MCF 10A (cell line): ENCODE results near the gene PDE9A. TPM values are rescaled to one million over a fixed set of nuclear protein-coding genes. Genes with fewer than 3 reads are reported as not detected.

Experiments
- BruUV-seq: library from RNA; stranded (reverse); fragments of 400-500 nt; replicated peaks from 2 replicates; lab custom pipeline; 2021; lab: Mats Ljungman, UMichigan
- CTCF ChIA-PET: fragments of 300-600 bp; sonication (Branson Sonifier 250); formaldehyde crosslinking; extraction: SDS; loops from one replicate; lab custom pipeline; 2021; ENCODE audit warnings: antibody characterized with exemption, inconsistent platforms; lab: Yijun Ruan, JAX
- POLR2A ChIA-PET: fragments of 300-600, 350-650 bp; sonication (Branson Sonifier 250); formaldehyde crosslinking; extraction: SDS; loops from one replicate; lab custom pipeline; 2020; ENCODE audit warnings: antibody characterized with exemption, inconsistent platforms; lab: Yijun Ruan, JAX
- DNase-seq: peaks from one replicate; pipeline ENCODE4 v3.0.0-alpha.2; 2018; ENCODE audit not compliant: unreplicated experiment
- H3K27ac Mint-ChIP-seq: one replicate; pipeline ENCODE4 v1.8.0; 2022; ENCODE audit warnings: mild to moderate bottlenecking, low read depth, mixed read lengths; ENCODE audit not compliant: unreplicated experiment
- H3K27me3 Mint-ChIP-seq: one replicate; pipeline ENCODE4 v1.8.0; 2022; ENCODE audit warnings: mixed read lengths; ENCODE audit not compliant: insufficient read depth, unreplicated experiment
- H3K36me3 Mint-ChIP-seq: one replicate; pipeline ENCODE4 v1.8.0; 2022; ENCODE audit warnings: mild to moderate bottlenecking, moderate library complexity, mixed read lengths; ENCODE audit not compliant: insufficient read depth, unreplicated experiment
- H3K4me1 Mint-ChIP-seq: one replicate; pipeline ENCODE4 v1.8.0; 2022; ENCODE audit warnings: mixed read lengths; ENCODE audit not compliant: insufficient read depth, unreplicated experiment
- H3K4me3 Mint-ChIP-seq: one replicate; pipeline ENCODE4 v1.8.0; 2022; ENCODE audit warnings: mild to moderate bottlenecking, moderate library complexity, mixed read lengths; ENCODE audit not compliant: unreplicated experiment
- H3K9me3 Mint-ChIP-seq: one replicate; pipeline ENCODE4 v1.8.0; 2022; ENCODE audit warnings: mixed read lengths; ENCODE audit not compliant: unreplicated experiment
- intact Hi-C: fragments of 100-400 bp; cut with micrococcal nuclease; formaldehyde crosslinking; loops from 2 replicates; pipeline ENCODE4 v1.14.1; 2022
- total RNA-seq: library from RNA; stranded (reverse); gene quantifications from 2 replicates; pipeline ENCODE4 v1.2.3, GENCODE V29; 2022
- TF ChIP-seq, protein P1 (sequence below): fragments of 200-600 bp; IDR thresholded peaks from one replicate; pipeline ENCODE4 v1.8.0; 2022; ENCODE audit warnings: antibody characterized with exemption, mild to moderate bottlenecking; ENCODE audit not compliant: unreplicated experiment

Gene PDE9A
- total RNA-seq, 1 experiment from 2014 or later = not detected

DNA sequence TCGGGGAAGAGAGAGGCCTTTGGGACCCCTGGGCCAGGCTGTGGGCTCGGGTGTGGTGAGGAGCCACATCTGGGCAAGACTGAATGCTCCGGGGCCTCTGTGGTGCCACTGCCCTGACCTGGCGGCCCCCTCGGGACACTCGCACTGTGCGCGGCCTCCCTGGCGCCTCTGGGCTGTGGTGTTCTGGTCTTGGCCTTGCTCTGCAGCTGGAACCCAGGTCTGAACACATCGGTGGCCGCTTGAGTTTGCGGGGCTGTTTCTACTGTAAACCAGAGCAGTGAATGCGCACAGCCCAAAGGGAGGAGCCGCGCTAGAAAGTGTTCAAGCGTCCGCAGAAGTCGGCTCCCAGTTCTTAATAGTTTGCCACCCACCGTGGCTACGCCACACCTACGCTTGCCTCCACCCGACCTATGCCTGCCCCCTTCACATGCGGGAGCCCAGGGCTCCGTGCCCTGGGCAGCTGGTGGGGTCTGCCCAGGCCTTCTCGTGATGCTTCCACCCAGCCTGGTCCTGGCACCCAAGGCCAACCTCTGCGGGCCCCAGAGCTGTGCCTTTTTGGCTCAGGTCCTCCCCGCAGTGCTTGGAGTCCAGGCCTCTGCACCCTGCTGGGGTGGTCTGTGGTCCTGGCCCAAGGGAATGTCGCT is 4.4 kb downstream of the PDE9A start:
- intact Hi-C loops = no loop called here
- TF ChIP-seq, protein P1, sequence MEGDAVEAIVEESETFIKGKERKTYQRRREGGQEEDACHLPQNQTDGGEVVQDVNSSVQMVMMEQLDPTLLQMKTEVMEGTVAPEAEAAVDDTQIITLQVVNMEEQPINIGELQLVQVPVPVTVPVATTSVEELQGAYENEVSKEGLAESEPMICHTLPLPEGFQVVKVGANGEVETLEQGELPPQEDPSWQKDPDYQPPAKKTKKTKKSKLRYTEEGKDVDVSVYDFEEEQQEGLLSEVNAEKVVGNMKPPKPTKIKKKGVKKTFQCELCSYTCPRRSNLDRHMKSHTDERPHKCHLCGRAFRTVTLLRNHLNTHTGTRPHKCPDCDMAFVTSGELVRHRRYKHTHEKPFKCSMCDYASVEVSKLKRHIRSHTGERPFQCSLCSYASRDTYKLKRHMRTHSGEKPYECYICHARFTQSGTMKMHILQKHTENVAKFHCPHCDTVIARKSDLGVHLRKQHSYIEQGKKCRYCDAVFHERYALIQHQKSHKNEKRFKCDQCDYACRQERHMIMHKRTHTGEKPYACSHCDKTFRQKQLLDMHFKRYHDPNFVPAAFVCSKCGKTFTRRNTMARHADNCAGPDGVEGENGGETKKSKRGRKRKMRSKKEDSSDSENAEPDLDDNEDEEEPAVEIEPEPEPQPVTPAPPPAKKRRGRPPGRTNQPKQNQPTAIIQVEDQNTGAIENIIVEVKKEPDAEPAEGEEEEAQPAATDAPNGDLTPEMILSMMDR = no peak
- no peak overlapping the region for H3K4me3 Mint-ChIP-seq
- CTCF ChIA-PET = interaction anchor here (0.5 to 0.9 kb wide), 2 partner anchors 99 to 512 kb away, joined by 3 to 4 read pairs; no protein-coding TSS in a partner anchor
- BruUV-seq = no TSS peak
- peaks cover 55% of the 10 kb centered on the region for H3K27me3 Mint-ChIP-seq
- no peak for DNase-seq
- H3K27ac Mint-ChIP-seq = no peak overlapping the region
- POLR2A ChIA-PET = no interaction called here
- peaks cover 6% of the 10 kb centered on the region for H3K4me1 Mint-ChIP-seq
- H3K9me3 Mint-ChIP-seq = no peaks in the 10 kb centered on the region
- H3K36me3 Mint-ChIP-seq = no peaks in the 10 kb centered on the region

DNA sequence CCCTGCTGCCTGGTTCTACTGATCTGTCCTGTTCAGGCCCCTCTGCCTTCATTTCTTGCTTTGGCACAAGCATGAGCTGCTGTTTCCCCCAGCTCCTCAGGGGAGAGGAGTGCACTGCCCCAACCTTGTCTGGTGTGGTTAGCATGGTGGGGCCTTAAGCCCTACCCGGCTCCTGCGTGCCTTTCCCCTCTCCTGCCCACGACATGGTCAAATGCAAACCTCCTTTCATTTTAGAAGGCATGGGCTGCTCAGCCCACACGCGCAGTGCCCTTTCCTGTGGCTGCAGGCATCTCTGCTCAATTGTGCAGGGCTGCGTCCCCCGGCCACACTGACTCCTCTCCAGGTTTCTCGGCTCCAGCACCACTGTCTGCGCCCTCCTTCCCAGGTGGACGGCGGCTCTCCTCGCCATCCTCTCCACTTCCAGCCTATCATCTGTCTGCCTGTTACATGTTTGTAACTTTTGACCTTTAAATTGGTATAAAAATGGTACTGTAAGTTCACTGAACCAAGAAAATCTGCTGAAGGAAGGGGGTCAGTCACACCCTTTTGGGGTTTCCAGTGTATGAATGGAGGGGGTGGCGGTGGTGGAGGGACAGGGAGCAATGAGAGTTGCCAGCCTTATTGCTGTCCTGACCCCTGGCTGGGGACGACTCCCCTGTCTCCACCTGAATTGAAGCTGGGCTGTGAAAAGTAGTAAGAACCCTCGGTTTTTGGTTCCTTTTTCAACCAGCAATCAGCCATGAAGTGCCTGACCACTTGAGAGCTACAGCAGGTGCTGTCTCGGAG is 5.1 kb downstream of the PDE9A start:
- H3K4me1 Mint-ChIP-seq = peaks cover 6% of the 10 kb centered on the region
- H3K9me3 Mint-ChIP-seq = no peaks in the 10 kb centered on the region
- CTCF ChIA-PET = interaction anchor here (0.7 kb wide), 1 partner anchor 21 kb away, joined by 4 read pairs; no protein-coding TSS in a partner anchor
- H3K4me3 Mint-ChIP-seq = no peak overlapping the region
- no peak for DNase-seq
- POLR2A ChIA-PET = no interaction called here
- H3K27ac Mint-ChIP-seq = no peak overlapping the region
- TF ChIP-seq, protein P1 = no peak
- intact Hi-C loops = no loop called here
- H3K27me3 Mint-ChIP-seq = peaks cover 48% of the 10 kb centered on the region
- no peaks in the 10 kb centered on the region for H3K36me3 Mint-ChIP-seq
- BruUV-seq = no TSS peak

DNA sequence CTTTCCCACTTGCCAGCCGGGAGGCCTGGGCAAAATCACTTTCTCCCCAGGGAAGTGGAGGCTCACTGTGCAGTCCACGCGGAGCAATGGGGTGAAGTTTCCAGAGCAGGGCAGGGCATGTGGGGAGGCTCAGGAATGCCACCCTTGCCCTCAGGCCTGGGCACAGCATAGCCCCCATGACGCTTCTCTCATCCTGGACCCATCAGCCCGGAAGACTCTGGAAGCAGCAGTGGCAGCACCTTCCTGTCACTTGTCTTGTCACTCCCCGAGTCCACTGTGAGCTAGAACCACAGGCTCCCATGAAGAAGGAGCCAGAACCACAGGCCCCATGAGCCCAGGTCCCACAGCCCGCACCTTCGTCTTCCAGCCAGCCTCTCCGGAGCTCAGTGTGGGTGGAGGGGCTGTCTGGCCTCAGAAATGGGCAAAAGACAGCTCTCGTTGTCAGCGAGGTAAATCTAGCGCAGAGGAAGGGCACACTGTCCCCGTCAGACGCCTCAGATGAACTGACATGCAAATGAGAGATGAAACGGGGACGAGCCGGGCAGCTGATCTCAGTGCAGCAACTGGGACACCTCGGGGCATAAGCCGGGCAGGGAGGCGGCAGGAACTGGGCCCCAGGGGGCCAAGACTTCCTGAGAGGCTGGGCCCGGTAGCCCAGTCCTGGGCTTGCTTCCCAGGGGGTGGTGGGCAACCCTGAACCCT is 6.1 kb downstream of the PDE9A start:
- H3K27me3 Mint-ChIP-seq = peaks cover 43% of the 10 kb centered on the region
- no peak overlapping the region for H3K27ac Mint-ChIP-seq
- TF ChIP-seq, protein P1 = no peak
- no peak for DNase-seq
- CTCF ChIA-PET = interaction anchor here (0.6 to 0.8 kb wide), 3 partner anchors 19 to 698 kb away, joined by 3 to 4 read pairs (median 3); no protein-coding TSS in a partner anchor
- no peak overlapping the region for H3K4me3 Mint-ChIP-seq
- no peaks in the 10 kb centered on the region for H3K36me3 Mint-ChIP-seq
- no peaks in the 10 kb centered on the region for H3K9me3 Mint-ChIP-seq
- intact Hi-C loops = no loop called here
- BruUV-seq = no TSS peak
- POLR2A ChIA-PET = no interaction called here
- H3K4me1 Mint-ChIP-seq = peaks cover 6% of the 10 kb centered on the region

DNA sequence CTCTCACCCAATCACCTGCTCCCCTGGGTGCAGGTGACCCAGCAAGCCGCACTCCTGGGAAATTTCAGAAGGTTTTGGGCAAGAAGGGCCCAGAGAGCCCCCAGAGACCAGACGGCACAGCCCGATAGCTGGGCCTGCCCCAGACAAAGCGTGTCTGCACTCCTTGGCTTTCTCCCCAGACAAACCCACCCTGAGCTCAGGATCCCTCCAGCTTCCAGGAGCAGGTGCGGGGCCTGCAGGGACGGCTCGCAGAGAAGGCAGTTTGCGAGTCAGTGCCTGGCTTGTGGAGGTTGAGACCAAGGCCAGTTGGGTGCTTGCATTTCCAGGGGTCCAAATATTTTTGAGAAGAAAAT is 6.7 kb downstream of the PDE9A start:
- BruUV-seq = no TSS peak
- TF ChIP-seq, protein P1 = no peak
- H3K4me3 Mint-ChIP-seq = no peak overlapping the region
- ChIA-PET CTCF (interaction anchor here (0.6 to 0.8 kb wide), 2 partner anchors 19 to 699 kb away, joined by 3 read pairs; no protein-coding TSS in a partner anchor), POLR2A (no interaction called here)
- peaks cover 38% of the 10 kb centered on the region for H3K27me3 Mint-ChIP-seq
- H3K9me3 Mint-ChIP-seq = no peaks in the 10 kb centered on the region
- H3K36me3 Mint-ChIP-seq = no peaks in the 10 kb centered on the region
- DNase-seq = no peak
- peaks cover 2% of the 10 kb centered on the region for H3K4me1 Mint-ChIP-seq
- no peak overlapping the region for H3K27ac Mint-ChIP-seq
- intact Hi-C loops = no loop called here
